ENCODE results near the gene DGUOK.

Gene DGUOK

GRCh38 chr2:74007711-74008110 lies 81.0 kb downstream of the DGUOK start:
- H3K4me3 ChIP-seq (ENCODE audit: low read length) = no peak overlapping the region
- TF ChIP-seq, protein P1, sequence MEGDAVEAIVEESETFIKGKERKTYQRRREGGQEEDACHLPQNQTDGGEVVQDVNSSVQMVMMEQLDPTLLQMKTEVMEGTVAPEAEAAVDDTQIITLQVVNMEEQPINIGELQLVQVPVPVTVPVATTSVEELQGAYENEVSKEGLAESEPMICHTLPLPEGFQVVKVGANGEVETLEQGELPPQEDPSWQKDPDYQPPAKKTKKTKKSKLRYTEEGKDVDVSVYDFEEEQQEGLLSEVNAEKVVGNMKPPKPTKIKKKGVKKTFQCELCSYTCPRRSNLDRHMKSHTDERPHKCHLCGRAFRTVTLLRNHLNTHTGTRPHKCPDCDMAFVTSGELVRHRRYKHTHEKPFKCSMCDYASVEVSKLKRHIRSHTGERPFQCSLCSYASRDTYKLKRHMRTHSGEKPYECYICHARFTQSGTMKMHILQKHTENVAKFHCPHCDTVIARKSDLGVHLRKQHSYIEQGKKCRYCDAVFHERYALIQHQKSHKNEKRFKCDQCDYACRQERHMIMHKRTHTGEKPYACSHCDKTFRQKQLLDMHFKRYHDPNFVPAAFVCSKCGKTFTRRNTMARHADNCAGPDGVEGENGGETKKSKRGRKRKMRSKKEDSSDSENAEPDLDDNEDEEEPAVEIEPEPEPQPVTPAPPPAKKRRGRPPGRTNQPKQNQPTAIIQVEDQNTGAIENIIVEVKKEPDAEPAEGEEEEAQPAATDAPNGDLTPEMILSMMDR (IDR thresholded peaks at IDR 0.05; ENCODE audit: insufficient read depth, low read depth, low read length, missing control alignments) = no peak
- no peak for DNase-seq (ENCODE audit: low read depth)

Measured in epithelial cell of esophagus (primary cell).